H1 (cell line): ENCODE data around the gene KRTAP5-8.

Experiments
- CHD1 ChIP-seq: IDR thresholded peaks from 2 replicates; pipeline ENCODE4 v1.6.1; 2012; ENCODE audit warnings: low read depth, low read length, improper control_type of control experiment
- CTCF ChIP-seq, 3 experiments: IDR thresholded peaks; 1 replicate in 2 of 3; 2 replicates in 1 of 3; pipeline versions ENCODE4 v1.5.1 to v1.6.1; 2011; ENCODE audit warnings: low read length in 3 of 3, mild to moderate bottlenecking in 3 of 3, inconsistent platforms in 2 of 3, low read depth in 1 of 3, moderate library complexity in 1 of 3; ENCODE audit not compliant: insufficient read depth in 1 of 3; ENCODE audit errors: control extremely low read depth in 1 of 3
- HDAC2 ChIP-seq, 2 experiments: fragments of 300-600 bp in 1 of 2; sonication (generic) in 1 of 2; IDR thresholded peaks; 2 replicates each; pipeline ENCODE4 v1.6.1; 2011 to 2012; ENCODE audit warnings: low read depth in 2 of 2, low read length in 2 of 2, mild to moderate bottlenecking in 2 of 2, moderate library complexity in 2 of 2, borderline replicate concordance in 1 of 2, inconsistent platforms in 1 of 2
- NANOG ChIP-seq: IDR thresholded peaks from 2 replicates; pipeline ENCODE4 v1.6.1; 2011; ENCODE audit warnings: low read length, low read depth, mild to moderate bottlenecking, inconsistent platforms; ENCODE audit not compliant: insufficient read depth, poor library complexity, severe bottlenecking
- NRF1 ChIP-seq: IDR thresholded peaks from 2 replicates; pipeline ENCODE4 v1.6.1; 2011; ENCODE audit warnings: mild to moderate bottlenecking, low read depth, low read length, improper control_type of control experiment
- POLR2AphosphoS5 ChIP-seq: IDR thresholded peaks from 2 replicates; pipeline ENCODE4 v1.6.1; 2011; ENCODE audit warnings: low read depth, low read length
- POU5F1 ChIP-seq: IDR thresholded peaks from 2 replicates; pipeline ENCODE4 v1.6.1; 2011; ENCODE audit warnings: low read depth, mild to moderate bottlenecking, low read length, moderate library complexity
- RAD21 ChIP-seq, 2 experiments: IDR thresholded peaks in 1 of 2; conservative IDR thresholded peaks in 1 of 2; 2 replicates each; pipeline ENCODE4 v1.6.1; 2011; ENCODE audit warnings: low read depth in 2 of 2, low read length in 2 of 2, improper control_type of control experiment in 1 of 2, inconsistent platforms in 1 of 2, mild to moderate bottlenecking in 1 of 2, moderate library complexity in 1 of 2
- SP1 ChIP-seq: IDR thresholded peaks from 2 replicates; pipeline ENCODE4 v1.6.1; 2011; ENCODE audit warnings: low read depth, low read length
- TAF7 ChIP-seq: optimal IDR thresholded peaks from 2 replicates; pipeline ENCODE3; 2011; ENCODE audit warnings: low read depth, mild to moderate bottlenecking, inconsistent platforms, low read length, moderate library complexity, borderline replicate concordance
- TBP ChIP-seq: IDR thresholded peaks from 2 replicates; pipeline ENCODE4 v1.6.1; 2011; ENCODE audit warnings: low read depth, low read length, improper control_type of control experiment
- TCF12 ChIP-seq: IDR thresholded peaks from 2 replicates; pipeline ENCODE4 v1.6.1; 2011; ENCODE audit warnings: low read depth, mild to moderate bottlenecking, low read length

GRCh38 chr11:71499546-71499945, 38.3 kb upstream of the KRTAP5-8 start:
- TF ChIP-seq POU5F1 (no peak), TBP (no peak), NANOG (no peak), CTCF (IDR thresholded peaks at IDR 0.05; ENCODE audit: control extremely low read depth in 1 of 3, insufficient read depth in 1 of 3, low read depth in 1 of 3, low read length in 3 of 3) (no peak), CHD1 (no peak), NRF1 (no peak), HDAC2 (IDR thresholded peaks at IDR 0.05; ENCODE audit: borderline replicate concordance in 1 of 2, low read depth in 2 of 2, low read length in 2 of 2) (no peak), RAD21 (IDR thresholded peaks at IDR 0.05 in 1 of 2, conservative IDR thresholded peaks at IDR 0.05 in 1 of 2; ENCODE audit: low read depth in 2 of 2, low read length in 2 of 2) (no peak), SP1 (no peak), POLR2AphosphoS5 (no peak), TAF7 (no peak), TCF12 (no peak)
